Measurements from ENCODE around the gene MKRN1.

DNA sequence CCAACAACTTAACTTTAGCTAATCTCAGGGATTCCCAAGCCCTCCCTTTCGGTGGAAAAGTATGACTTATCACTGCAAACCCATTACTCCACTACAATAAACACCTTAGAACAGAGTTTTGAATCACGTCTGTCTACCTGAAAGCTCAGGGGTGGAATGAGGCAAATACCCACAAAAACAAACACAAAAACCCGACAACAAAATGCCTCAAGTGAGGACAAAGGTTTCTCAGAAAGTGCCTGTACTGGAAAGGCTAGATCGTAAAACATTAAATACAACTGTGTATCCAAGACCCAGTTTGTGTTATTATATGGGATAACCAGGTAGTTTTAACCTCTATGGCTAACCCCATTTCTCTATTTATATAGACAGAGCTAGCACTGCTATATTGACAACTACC, 26.0 kb downstream of the MKRN1 start:
- TF ChIP-seq, protein P1, sequence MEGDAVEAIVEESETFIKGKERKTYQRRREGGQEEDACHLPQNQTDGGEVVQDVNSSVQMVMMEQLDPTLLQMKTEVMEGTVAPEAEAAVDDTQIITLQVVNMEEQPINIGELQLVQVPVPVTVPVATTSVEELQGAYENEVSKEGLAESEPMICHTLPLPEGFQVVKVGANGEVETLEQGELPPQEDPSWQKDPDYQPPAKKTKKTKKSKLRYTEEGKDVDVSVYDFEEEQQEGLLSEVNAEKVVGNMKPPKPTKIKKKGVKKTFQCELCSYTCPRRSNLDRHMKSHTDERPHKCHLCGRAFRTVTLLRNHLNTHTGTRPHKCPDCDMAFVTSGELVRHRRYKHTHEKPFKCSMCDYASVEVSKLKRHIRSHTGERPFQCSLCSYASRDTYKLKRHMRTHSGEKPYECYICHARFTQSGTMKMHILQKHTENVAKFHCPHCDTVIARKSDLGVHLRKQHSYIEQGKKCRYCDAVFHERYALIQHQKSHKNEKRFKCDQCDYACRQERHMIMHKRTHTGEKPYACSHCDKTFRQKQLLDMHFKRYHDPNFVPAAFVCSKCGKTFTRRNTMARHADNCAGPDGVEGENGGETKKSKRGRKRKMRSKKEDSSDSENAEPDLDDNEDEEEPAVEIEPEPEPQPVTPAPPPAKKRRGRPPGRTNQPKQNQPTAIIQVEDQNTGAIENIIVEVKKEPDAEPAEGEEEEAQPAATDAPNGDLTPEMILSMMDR (IDR thresholded peaks at IDR 0.05) = no peak
- TF ChIP-seq POLR2A (IDR thresholded peaks at IDR 0.05) = no peak
- TF ChIP-seq POLR2AphosphoS5 (IDR thresholded peaks at IDR 0.05) = no peak
- TF ChIP-seq EP300 (IDR thresholded peaks at IDR 0.05) = no peak
